DOHH2 (cell line): ENCODE data around the gene GRB10.

Experiments used
- EZH2phosphoT487 ChIP-seq: fragments of 200-600 bp; sonication (generic); IDR thresholded peaks from 2 replicates; pipeline ENCODE4 v1.6.1; 2017; ENCODE audit warnings: borderline replicate concordance, mild to moderate bottlenecking, antibody characterized with exemption, low read length, moderate library complexity, mixed read lengths
- TF ChIP-seq, protein P1 (sequence below): fragments of 200-600 bp; sonication (generic); IDR thresholded peaks from one replicate; pipeline ENCODE4 v1.5.1; 2014; ENCODE audit warnings: antibody characterized with exemption, mild to moderate bottlenecking, low read depth, low read length; ENCODE audit not compliant: poor library complexity, severe bottlenecking

GRCh38 chr7:50768485-50769474, 13.9 kb downstream of the GRB10 start:
- TF ChIP-seq, protein P1, sequence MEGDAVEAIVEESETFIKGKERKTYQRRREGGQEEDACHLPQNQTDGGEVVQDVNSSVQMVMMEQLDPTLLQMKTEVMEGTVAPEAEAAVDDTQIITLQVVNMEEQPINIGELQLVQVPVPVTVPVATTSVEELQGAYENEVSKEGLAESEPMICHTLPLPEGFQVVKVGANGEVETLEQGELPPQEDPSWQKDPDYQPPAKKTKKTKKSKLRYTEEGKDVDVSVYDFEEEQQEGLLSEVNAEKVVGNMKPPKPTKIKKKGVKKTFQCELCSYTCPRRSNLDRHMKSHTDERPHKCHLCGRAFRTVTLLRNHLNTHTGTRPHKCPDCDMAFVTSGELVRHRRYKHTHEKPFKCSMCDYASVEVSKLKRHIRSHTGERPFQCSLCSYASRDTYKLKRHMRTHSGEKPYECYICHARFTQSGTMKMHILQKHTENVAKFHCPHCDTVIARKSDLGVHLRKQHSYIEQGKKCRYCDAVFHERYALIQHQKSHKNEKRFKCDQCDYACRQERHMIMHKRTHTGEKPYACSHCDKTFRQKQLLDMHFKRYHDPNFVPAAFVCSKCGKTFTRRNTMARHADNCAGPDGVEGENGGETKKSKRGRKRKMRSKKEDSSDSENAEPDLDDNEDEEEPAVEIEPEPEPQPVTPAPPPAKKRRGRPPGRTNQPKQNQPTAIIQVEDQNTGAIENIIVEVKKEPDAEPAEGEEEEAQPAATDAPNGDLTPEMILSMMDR, result no peak
- TF ChIP-seq EZH2phosphoT487, result no peak
